Measurements from ENCODE around the gene SLC12A9. TPM values are rescaled to one million over a fixed set of nuclear protein-coding genes. Genes with fewer than 3 reads are reported as not detected.
"Not testable (repeated sequence)": the region's sequence is repeated elsewhere in the genome, so short reads cannot be mapped to it uniquely, and the experiment has no call there.

SLC12A9 gene
- total RNA-seq, 1 experiment from 2014 or later, result 17.2 TPM

- peak; percentile 75 for DNase-seq (ENCODE audit: low read depth)
Measured at GRCh38 chr7:100825751-100826513, 26.6 kb upstream of the SLC12A9 start.

- peak; percentile 19 for DNase-seq (ENCODE audit: low read depth)
Measured at GRCh38 chr7:100826514-100827329, 25.8 kb upstream of the SLC12A9 start.

GRCh38 chr7:100827330-100828226 lies 24.9 kb upstream of the SLC12A9 start, which contains the start of gene EPHB4:
TSS of gene EPHB4 (minus strand) at chr7:100827523. CDS start at chr7:100827030, 493 bp downstream.
- peak; percentile 83 for DNase-seq (ENCODE audit: low read depth)

- DNase-seq (ENCODE audit: low read depth), result no peak
Measured at GRCh38 chr7:100829150-100829716, 23.3 kb upstream of the SLC12A9 start.

GRCh38 chr7:100830396-100830795 lies 22.1 kb upstream of the SLC12A9 start:
- no peak for DNase-seq (ENCODE audit: low read depth)

GRCh38 chr7:100832281-100832633 lies 20.3 kb upstream of the SLC12A9 start:
- DNase-seq (ENCODE audit: low read depth), result no peak

- peak; percentile 25 for DNase-seq (ENCODE audit: low read depth)
Measured at GRCh38 chr7:100835903-100836811, 16.4 kb upstream of the SLC12A9 start.

GRCh38 chr7:100836812-100837098 lies 15.8 kb upstream of the SLC12A9 start:
- DNase-seq (ENCODE audit: low read depth), result no peak

- peak; percentile 93 for DNase-seq (ENCODE audit: low read depth)
Measured at GRCh38 chr7:100837099-100837836, 15.2 kb upstream of the SLC12A9 start.

- no peak for DNase-seq (ENCODE audit: low read depth)
Measured at GRCh38 chr7:100839361-100839760, 13.2 kb upstream of the SLC12A9 start.

- DNase-seq (ENCODE audit: low read depth), result no peak
Measured at GRCh38 chr7:100840470-100841100, 11.9 kb upstream of the SLC12A9 start.

- DNase-seq (ENCODE audit: low read depth), result no peak
Measured at GRCh38 chr7:100847360-100847759, 5.2 kb upstream of the SLC12A9 start.

- no peak for DNase-seq (ENCODE audit: low read depth)
Measured at GRCh38 chr7:100854146-100854895, 1.8 kb downstream of the SLC12A9 start.

- DNase-seq (ENCODE audit: low read depth), result not testable (repeated sequence)
Measured at GRCh38 chr7:100854899-100855298, 2.4 kb downstream of the SLC12A9 start.

- DNase-seq (ENCODE audit: low read depth), result no peak
Measured at GRCh38 chr7:100855515-100855914, 3.0 kb downstream of the SLC12A9 start.

- no peak for DNase-seq (ENCODE audit: low read depth)
Measured at GRCh38 chr7:100856871-100857282, 4.4 kb downstream of the SLC12A9 start.

- DNase-seq (ENCODE audit: low read depth), result no peak
Measured at GRCh38 chr7:100859856-100860255, 7.3 kb downstream of the SLC12A9 start.

GRCh38 chr7:100860702-100861615 lies 8.4 kb downstream of the SLC12A9 start:
- no peak for DNase-seq (ENCODE audit: low read depth)
